NCI-H1105 treated with DMSO at 0.1 percent for 48 hours (cell line): ENCODE measurements around the gene SLC19A1.

Source experiments
- DNase-seq: peaks from one replicate; lab custom pipeline; 2025; lab: John Stamatoyannopoulos, UW

SLC19A1 gene

GRCh38 chr21:45542242-45542666, at the start of gene SLC19A1:
TSS of gene SLC19A1 (minus strand) at chr21:45542440. CDS start at chr21:45537959, 4,481 bp downstream.
- DNase-seq = peak; percentile 27

GRCh38 chr21:45591619-45592207, 49.5 kb upstream of the SLC19A1 start:
- no peak for DNase-seq

GRCh38 chr21:45590726-45591618, 48.7 kb upstream of the SLC19A1 start:
- DNase-seq = no peak

- no peak for DNase-seq
These were observed 48.0 kb upstream of the SLC19A1 start for GRCh38 chr21:45590246-45590725.

- no peak for DNase-seq
These were observed 47.5 kb upstream of the SLC19A1 start for GRCh38 chr21:45589686-45590245.

GRCh38 chr21:45588871-45589491, 46.7 kb upstream of the SLC19A1 start:
- no peak for DNase-seq

DNA sequence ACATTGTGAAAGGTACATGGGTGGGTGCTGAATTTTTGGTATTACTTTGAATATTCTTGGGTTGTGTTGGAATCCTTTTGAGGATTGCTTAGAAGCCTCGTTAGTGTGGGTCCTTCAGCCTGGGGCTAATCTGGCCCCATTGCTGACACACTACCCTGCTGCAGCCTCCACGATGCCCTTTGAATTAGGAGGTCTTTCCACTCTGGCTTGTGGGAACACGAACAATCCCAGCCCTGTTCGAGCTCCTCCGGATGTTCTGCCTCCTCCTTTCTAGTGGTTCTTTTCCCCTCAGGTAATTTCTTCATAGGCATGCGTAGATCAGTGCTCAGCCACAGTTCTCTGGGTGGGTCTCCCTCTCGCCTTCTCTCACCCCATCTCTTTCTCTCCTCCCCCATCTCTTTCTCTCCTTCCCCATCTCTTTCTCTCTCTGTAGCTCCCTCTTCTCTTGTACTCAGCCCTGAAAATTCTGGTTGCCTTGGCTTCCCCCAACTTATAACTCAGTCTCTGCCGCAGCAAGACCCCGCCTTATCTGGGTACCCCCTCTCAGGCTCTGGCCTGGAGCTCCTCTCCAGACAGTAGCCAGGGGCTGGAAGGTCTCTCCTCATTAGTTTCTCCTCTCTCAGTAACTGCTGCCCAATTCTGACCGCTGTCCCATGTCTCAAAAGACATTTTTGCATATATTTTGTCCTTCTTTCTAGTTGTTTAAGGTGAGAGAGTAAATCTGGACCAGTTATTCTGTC, 46.0 kb upstream of the SLC19A1 start:
- no peak for DNase-seq

DNA sequence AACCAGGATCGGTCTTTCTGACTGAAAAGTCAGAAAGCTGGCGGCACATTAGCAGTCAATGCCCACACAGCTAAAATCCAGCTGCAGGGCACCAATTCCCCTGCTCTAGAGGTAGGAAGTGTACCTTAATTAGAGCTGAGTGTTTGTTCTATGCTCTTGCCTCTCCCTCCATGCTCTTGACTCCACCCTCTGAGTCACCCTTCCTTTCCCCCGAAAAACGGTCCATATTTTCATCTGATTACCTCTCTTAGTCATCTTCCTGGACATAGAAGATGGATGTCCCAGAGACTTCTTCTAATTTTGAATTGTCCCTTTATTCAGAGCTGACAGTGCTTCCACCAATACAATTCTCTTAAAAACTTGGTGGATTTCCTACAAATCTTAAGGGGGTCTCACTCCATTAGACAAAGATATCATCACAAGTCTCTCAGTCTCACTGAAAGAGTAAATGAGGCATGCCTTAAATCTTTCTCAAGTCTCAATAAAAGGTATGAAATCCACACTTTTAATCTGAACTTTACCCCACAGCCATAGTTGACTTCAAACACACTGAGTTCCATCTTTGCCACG, 44.1 kb upstream of the SLC19A1 start:
- no peak for DNase-seq

DNA sequence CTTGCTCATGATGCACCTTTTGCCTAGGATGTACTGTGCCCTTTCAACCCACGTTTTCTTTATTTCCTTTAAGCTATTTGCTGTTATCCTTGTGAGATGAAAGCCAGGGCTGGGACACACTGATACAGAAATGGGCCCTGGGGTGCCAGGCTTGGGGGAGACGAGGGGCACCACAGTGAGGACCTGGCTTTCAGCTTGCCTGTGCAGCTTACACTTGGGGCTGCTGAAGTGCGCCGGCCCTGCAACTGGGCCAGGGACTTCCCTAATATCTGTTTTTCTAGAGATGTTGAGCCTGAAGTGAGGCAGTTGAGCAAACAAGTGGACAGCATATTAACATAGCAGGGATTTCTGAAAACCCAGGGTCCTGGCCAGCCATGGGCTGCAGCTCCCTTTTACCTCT, 42.5 kb upstream of the SLC19A1 start:
- DNase-seq = no peak

GRCh38 chr21:45583831-45584509, 41.7 kb upstream of the SLC19A1 start:
- DNase-seq = no peak

- no peak for DNase-seq
These were observed 39.9 kb upstream of the SLC19A1 start for GRCh38 chr21:45582128-45582527.

DNA sequence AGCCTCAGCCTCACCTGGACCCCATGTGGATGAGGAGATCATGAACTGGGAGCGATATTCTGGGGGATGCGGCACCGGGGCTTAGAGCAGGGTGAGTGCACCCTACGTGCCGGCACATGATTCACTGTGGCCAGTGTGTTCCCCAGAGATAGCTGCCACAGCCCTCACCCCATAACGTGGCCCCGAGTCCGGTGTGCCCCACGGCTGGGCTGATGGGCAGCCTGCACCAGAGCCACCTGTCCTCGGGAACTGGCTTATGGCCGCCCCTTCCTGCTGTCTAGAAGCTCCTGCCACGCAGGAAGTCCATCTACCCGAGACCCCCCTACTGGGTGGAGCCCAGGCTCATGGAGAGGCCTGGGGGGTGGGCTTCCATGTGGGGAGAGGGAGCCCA, 39.1 kb upstream of the SLC19A1 start:
- DNase-seq = no peak

DNA sequence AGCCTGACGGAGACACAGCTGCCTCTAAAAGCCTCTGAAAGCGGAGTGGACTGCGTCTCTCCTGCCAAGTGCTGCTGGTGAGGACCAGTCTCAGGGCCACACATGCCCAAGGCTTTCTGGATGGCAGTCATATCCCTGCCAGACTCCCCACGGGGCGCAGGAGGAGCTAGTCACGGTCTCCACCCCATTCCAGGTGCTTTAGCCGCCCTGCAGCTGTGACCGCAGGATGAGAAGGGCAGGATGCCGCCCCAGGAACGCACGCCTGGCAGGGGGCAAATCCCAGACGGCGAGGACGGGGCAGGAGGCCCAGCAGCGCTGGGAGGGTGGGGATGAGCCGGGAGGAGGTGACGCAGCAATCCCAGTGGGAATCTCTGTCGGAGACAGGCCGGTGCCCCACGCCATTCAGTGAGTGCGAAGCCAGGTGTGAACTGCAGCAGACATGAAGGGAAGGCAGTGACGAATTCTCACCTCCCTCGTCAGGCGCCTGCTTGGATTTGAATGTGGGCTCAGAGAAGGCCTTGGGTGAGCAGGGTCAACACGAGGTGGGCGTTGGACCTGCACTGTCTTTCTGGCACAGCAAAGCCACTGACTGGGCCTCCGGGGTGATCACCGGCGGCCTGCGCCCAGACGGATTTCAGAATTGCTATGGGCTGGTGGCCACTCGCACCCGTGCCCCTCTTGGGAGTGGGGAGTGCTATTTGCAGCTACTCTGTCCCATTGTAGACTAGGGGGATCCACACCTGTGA, 38.5 kb upstream of the SLC19A1 start:
- DNase-seq = no peak

GRCh38 chr21:45580181-45580575, 37.9 kb upstream of the SLC19A1 start:
- no peak for DNase-seq

- DNase-seq = no peak
These were observed 37.3 kb upstream of the SLC19A1 start for GRCh38 chr21:45579383-45580180.

DNA sequence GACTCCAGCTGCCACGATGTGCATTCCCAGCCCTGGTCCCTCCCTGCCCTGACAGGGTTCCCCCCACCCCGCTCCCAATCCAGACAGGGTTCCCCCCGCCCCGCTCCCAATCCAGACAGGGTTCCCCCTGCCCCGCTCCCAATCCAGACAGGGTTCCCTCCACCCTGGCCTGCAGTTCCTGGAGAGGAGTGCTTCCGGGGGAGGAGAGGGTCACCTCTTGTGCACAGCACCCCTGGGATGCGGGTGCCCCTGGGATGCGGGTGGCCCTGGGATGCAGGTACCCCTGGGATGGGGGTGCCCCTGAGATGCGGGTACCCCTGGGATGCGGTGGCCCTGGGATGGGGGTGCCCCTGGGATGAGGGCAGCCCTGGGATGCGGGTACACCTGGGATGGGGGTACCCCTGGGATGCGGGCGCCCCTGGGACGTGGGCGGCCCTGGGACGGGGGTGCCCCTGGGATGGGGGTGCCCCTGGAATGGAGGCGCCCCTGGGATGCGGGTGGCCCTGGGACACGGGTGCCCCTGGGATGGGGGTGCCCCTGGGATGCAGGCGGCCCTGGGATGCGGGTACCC, 36.7 kb upstream of the SLC19A1 start:
- no peak for DNase-seq

DNA sequence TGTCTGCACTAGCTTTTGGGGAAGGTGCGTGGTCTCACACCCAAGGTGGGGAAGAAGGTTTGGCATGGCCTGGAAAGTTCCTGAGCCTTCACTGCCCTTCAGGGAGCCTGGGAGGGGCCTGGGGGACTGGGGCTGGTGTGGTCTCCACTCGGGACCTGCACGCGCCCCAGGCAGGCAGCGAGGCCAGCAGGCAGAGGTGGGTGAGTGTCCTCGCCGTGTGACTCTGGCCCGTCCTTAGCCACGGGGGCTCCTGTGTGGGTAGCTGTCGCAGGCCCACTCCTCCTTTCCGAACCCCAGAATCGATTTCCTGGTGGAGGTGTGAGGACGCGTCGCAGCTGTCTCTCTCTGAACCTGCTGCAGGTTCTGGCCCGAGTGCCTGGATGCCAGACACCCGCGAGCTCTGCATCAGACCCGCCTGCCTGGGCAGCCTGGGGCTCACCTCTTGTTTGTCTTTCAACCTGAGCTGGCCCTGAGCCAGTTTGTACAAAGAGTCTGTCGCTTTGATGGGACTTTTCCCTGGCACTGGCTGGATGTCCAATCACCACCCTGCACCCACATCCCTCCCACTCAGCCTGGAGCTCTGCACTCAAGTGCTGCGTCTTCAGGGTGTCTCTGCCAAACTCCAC, 36.0 kb upstream of the SLC19A1 start:
- peak; percentile 91 for DNase-seq

DNA sequence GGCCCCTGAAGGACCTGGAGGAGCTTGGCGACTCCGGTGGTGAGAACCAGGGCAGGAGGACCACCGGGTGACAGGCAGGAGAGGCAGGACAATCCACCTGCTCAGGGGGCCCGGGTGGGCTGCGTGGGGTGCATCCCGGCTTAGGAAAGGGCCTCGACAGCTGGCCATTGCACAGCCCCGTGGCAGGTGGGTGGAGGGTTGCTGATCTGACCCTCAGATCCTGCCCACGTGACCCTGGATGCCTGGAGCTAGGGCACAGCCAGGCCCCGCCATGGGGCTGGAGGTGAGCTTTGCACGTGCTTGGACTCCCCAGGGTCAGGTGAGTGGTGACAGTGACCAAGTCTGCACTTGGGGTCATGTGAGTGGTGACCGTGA, 35.5 kb upstream of the SLC19A1 start:
- no peak for DNase-seq
